CD4-positive, alpha-beta T cell treated with Interleukin-17A for 4 hours (primary cell): ENCODE data around the gene RHOG.
"Not testable (repeated sequence)": the region's sequence is repeated elsewhere in the genome, so short reads cannot be mapped to it uniquely, and the experiment has no call there.

Experiments used
- DNase-seq: peaks from one replicate; pipeline ENCODE4 v3.0.0-alpha.2; 2020; ENCODE audit warnings: mixed read lengths

RHOG gene

DNA sequence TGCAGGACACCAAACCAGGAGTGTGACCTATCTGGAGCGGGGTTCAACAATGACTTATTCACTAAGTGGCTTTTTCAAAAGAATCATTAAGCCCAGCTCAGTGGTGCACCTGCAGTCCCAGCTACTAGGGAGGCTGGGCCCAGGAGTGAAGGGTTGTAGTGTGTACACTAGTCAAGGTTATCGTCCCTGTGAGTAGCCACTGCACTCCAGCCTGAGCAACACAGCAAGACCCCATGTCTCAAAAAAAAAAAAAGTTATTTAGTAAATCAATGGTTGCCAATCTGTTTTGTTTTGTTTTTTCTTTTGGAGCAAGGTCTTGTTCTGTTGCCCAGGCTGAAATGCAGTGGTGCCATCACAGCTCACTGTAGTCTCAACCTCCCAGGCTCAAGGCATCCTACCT lies 7.9 kb downstream of the RHOG start:
- no peak for DNase-seq

DNA sequence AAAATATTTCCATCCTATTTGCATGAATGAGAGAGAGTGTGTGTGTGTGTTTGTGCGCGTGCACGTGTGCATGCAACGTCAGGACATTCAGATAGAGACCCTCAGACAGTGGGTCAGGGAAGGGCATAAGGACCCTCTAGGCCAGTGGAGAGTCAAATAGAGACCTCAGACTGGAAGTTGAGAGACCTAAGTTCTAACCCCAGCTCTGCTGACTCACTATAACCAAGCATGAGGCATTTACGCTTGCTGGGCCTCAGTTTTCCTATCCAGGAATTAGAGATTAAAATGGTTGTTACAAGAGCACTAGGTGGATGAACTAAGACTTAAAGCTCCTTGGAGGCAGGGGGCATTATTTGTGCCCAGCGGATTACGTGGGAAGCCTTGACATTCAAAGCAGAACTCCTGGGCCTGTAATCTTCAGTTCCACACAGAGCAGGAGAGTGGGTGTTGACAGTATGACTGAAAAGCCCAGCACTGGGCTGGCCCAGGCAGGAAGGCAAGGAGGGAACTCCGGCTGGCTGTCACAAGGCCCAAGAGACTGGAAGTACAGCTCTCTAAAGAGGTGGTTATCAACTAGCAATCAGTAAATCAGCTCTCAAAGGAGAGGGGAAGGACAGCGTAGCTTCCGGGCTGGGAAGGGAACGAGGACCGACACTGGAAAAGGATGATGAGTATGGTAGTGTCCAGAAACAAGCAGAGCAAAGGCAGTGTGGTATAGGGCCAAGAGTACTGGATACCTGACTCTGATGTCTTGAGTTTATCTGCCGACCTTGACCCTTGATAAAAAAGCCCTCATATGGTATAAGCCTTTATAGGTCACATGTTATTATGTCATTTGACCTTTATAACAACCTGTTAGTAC lies 9.2 kb downstream of the RHOG start:
- no peak for DNase-seq

DNA sequence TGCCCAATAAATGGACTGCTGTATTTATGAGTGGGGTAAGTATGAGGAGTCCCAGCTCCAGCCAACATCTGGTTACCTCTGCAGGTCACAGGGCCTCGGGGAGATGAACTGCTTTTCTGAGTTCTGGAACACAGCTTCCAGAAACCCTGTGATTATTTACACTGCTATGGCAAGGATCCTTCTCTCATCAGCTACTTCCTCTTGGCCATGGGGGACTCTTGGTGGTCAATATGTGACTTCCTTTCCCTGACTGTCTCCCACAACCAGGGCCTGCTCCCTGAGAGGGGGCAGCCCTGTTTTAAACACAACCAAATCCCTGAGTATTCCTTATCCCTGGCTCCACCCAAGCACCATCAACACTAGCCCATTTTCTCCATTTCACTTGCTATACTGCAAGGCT lies 10.0 kb downstream of the RHOG start:
- no peak for DNase-seq

DNA sequence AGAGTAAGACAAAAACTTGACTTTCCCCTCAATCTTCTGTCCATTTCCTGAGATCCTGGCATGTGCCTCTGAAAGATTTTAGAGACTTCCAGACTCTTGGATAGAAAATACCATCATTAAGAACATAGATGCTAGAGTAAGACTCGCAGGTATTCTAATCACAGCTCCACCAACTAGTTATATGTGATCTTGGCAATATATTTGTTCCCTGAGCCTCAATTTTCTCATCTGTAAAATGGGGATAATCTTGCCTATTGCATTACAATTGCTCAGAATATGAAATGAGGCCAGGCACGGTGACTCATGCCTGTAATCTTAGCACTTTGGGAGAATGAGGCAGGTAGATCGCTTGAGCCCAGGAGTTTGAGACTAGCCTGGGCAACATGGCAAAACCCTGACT lies 10.7 kb downstream of the RHOG start:
- DNase-seq: no peak

DNA sequence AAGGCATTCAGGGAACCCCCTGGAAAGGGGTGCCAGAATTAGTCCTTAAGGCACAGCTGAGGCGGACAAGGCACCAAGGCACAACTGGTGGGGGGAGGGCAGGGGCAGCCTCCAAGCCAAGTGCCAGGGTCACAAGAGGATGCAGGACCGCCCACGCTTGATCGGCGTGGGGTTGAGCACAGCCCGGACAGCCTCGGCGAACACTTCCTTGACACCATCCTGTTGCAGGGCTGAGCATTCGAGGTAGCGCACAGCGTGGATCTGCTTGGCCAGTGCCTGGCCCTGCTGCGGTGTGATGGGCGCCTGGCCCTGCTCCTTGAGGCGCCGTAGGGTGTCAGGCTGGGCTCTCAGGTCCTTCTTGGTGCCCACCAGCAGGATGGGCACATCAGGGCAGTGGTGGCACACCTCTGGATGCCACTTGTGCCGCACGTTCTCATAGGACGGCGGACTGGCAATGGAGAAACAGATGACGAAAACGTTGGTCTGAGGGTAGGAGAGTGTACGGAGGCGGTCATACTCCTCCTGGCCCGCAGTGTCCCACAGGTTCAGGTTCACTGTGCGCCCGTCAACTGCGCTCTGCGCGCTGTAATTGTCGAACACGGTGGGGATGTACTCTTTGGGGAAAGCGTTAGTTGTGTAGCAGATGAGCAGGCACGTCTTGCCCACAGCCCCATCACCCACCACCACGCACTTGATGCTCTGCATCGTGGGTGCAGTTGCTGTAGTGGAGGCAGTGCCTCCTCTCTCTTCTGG lies 13.1 kb downstream of the RHOG start:
- no peak for DNase-seq

DNA sequence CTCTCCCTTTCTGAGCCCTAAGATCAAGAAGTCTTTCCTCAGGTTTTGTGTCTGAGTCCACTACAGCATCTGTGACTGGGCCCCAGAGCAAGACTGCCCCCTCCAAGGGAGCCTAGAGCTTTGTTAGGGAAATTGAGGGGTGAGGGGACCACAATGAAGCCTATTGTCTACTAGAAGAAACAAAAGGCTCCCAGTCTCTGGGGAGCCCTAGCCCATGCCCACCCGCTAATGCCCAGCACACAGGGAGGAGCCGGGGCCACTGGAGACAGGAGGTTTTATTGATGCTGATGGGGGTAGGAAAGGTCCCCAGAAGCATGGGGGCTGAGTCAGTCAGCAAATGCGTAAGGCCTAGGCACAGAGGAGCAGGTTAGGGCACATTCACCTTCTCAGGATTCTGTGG lies 14.0 kb downstream of the RHOG start:
- no peak for DNase-seq

DNA sequence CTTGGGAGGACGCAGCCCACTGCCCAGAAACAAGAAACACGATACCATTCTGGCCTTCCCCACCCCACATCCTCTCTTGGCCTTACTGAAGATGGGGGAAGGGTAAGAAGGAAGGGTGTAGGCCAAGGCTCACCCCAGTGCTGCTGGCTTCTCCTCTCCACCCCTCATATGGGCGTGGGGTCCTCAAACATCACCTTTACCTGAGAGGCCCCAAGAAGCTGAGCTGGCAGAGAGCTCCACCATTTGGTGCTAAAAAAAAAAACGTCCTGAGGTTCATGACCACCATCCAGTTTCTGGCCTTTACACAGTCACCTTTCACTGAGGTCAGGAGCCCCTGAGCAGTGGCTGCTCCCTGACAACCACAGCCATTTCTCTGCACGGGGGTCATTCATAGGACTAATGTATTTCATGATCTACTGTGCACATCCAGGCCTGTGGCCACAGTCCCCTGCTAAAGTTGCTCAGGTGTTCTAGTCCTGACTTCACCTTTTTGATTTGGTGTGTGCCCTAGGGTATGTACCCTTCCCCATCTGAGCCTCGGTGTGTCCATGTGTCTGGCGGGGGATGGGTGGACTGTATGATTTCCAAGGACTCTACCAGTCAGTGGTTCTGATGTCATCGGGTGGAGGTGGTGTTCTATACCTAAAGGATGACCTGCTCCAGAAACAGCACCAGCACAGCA lies 15.1 kb downstream of the RHOG start:
- peak; percentile 19 for DNase-seq

DNA sequence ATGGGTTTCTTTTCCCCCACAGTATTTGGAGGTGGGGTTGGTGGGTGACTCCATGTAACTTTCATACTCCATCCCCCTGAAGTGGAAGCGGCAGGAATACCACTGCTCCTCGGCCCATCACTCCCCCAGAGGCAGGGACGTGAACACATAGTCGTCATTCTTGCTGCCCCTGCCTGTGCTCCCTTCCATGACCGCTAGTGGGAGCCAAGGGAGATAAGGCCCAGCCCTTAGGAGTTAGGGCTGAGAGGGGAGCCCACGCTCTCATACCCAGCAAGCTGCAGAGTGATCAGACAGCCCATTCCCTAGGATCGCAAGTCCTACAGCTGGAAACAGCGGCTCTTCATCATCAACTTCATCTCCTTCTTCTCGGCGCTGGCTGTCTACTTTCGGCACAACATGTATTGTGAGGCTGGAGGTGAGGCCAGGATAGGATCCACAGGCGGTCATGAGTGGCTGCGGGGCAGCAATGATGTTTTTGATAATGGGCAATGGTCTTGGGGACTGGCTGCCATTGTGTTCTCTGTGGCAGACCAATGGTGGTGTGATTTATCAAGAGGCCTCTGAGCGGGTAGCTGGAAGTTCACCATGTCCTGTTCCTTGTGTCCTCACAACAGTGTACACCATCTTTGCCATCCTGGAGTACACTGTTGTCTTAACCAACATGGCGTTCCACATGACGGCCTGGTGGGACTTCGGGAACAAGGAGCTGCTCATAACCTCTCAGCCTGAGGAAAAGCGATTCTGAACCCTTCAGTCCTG lies 15.9 kb downstream of the RHOG start:
- DNase-seq: peak; percentile 85

DNA sequence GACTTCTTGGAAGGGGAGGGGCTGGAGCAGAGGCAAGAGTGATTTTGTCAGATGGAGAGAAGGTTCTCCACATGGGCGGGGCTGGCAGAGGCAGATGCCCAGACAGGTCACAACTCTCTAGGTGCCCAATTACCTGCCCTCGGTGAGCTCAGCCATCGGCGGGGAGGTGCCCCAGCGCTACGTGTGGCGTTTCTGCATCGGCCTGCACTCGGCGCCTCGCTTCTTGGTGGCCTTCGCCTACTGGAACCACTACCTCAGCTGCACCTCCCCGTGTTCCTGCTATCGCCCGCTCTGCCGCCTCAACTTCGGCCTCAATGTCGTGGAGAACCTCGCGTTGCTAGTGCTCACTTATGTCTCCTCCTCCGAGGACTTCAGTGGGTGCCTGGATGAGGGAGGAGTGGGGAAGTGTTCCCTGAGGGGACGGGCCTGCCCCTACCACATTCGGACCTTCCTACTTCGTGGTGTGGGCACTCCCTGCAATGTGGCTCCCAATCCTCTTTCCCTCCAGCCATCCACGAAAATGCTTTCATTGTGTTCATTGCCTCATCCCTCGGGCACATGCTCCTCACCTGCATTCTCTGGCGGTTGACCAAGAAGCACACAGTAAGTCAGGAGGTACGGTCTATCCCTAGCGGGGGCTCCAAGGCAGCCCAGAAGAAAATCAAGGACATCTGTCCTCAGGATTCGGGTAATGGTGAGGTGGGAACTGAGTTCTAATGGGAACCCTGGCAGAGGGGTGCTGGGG lies 16.8 kb downstream of the RHOG start:
- no peak for DNase-seq

DNA sequence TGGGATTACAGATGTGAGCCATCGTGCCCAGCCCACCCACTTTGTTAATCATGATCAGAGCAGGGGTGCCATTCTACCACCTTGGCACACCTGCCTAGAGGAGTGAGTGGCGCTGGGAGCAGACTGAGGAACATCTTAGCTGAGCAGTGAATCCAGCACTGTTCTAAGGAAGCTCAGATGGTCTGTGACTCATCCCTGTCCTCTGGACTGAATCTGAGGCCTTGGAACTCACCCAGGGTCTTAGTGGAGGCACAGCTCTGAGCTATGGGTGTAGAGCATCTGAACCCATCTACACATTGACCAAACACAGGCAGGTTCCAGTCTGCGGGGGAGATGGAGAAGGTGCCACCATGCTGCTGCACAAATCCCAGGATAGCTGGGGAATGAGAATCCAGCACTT lies 17.5 kb downstream of the RHOG start:
- DNase-seq: no peak

DNA sequence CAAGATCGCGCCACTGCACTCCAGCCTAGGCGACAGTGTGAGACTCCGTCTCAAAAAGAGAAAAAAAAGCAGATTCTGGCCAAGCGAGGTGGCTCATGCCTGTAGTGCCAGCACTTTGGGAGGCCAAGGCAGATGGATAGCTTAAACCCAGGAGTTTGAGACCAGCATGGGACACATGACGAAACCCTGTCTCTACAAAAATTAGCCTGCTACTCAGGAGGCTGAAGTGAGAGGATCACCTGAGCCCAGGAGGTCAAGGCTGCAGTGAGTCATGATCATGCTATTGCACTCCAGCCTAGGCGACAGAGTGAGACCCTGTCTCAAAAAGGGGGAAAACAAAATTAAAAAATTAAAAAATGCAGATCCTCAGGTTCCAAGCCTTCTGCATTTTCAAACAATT lies 18.4 kb downstream of the RHOG start:
- no peak for DNase-seq

DNA sequence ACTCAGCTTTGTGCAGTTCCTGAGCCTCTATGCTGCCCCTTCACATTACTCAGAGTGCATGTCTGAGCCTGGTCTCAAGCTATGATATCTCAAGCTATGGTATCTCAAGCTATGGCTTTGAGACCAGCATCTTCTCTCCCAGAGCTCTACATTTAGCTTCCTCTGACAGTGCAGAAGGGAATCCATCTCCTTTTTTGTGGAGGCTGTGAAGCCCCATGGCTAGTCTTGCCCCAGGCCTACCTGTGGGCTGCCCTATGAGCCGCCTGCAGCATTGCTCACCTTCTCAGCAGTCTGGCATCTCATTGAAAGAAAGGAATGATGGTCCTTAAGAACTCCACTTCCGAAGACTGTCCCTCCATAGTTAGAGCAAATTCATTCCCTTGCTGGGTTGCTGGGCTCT lies 19.8 kb downstream of the RHOG start:
- no peak for DNase-seq

DNA sequence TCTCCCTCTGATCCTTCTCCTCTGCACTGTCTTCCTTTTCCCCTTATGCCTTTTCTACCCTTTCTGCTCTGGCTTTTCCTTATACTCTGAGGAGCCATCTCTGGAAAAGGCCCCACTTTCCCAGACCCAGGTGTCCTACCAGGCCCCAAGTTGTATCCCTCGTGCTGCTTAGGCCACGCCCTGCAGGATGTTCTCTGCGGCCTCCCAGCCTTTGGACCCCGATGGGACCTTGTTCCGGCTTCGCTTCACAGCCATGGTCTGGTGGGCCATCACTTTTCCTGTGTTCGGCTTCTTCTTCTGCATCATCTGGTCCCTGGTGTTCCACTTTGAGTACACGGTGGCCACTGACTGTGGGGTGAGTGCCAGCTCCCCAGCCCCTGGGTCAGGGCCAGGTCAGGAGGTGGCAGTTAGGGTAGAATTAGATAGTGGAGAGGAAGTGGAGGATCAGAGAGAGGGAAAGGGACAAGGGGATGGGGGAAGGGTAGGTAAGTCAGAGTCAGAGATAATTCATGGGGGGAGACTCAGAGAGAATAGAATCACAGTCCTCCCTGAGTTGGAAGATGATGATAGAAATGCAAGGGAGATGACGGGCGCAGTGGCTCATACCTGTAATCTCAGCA lies 23.5 kb downstream of the RHOG start:
- DNase-seq: no peak

DNA sequence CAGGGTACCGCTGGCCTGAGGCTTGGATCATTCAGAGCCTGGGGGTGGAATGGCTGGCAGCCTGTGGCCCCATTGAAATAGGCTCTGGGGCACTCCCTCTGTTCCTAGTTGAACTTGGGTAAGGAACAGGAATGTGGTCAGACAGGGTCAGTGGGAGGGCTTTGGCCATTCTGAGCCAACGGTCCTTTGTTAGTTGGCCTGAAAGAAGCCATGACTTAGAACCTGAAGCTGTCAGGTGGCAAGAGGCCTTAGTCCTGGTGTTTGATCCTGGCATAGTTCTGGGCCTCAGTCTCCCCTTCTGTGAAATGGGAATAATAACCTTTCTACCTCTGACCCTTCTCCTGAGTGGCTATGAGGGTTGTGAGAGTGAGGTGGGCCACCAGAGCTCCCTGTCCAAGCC lies 24.1 kb downstream of the RHOG start:
- no peak for DNase-seq

DNA sequence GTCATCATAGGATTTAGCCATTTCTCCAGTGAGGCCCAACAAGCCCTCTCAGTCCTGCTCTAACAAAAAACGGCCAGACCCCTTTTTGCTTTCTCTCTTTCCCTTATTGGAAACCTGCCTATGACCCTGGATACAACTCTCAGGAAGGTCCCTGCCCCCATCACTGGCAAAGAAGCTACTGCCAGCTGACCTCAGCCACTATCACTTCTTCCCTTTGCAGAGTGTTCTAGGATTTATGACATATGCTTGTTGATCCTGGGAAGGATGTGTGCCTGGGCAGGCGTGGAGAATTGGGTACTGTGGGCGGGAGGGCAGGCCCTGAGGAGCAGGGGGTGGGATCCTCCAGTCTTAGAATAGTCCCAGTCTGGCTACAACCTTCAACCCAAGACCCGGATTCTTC lies 24.9 kb downstream of the RHOG start:
- DNase-seq: no peak

DNA sequence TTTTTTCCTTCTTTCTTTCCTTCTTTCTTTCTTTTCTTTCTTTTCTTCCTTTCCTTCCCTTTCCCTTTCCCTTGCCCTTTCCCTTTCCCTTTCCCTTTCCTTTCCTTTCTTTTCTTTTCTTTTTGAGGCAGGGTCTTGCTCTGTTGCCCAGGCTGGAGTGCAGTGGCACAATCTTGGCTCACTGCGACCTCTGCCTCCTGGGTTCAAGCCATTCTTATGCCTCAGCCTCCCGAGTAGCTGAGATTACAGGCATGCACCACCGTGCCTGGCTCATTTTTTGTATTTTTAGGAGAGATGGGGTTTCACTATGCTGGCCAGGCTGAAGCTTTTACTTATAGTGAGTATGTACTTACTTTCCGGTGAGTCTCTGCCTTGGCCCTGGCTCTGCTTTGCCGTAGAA lies 25.9 kb downstream of the RHOG start:
- not testable (repeated sequence) for DNase-seq

DNA sequence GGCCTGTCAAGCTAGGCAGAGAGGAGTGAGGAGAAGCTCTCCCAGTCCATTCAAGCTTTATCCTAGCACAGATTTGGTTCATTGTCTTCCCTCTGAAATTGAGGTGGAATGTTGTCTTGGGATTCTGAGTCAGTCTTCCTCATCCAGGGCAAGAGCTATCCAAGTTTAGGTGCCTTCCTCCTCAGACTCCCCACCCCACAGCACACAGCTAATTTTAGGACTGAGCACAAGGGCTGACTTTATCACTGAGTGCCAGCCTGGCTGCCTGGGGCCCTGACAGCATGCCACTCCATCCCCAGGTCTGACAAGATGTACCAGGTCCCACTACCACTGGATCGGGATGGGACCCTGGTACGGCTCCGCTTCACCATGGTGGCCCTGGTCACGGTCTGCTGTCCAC lies 29.8 kb downstream of the RHOG start:
- no peak for DNase-seq

DNA sequence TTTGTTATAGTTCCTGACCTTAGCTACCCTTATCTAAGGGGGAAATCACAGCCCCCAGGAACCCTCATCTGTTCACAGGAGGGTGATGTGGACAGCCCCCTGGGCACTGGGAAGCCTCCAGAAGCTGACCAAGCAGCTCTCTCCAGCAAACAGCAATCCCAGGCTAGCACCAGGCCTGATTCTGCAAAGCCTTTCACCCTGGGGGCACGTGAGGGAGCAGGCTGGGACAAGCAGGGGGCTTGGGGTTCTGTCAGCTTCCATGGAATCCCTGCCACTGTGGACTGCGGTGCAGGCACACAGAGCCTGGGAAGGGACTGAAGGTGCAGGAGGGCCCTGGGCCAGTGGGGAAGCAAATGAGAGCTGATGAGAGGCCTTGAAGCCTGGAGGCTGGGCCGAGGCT lies 30.3 kb downstream of the RHOG start:
- DNase-seq: no peak

DNA sequence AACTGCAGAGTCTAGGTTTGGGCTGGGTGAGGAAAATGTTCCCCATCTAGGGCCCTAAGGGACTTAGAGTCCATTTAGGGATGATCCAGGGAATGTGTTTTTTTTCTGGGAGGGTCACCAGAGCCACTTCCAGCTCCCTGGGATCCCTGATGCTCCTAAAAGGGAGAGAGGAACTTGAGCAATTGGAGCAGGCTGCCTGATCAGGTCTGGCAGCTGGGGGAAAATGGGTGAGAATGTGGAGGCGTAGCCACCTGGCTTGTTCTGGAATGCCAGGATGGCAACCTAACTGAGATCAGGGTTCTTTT lies 31.2 kb downstream of the RHOG start:
- DNase-seq: no peak

DNA sequence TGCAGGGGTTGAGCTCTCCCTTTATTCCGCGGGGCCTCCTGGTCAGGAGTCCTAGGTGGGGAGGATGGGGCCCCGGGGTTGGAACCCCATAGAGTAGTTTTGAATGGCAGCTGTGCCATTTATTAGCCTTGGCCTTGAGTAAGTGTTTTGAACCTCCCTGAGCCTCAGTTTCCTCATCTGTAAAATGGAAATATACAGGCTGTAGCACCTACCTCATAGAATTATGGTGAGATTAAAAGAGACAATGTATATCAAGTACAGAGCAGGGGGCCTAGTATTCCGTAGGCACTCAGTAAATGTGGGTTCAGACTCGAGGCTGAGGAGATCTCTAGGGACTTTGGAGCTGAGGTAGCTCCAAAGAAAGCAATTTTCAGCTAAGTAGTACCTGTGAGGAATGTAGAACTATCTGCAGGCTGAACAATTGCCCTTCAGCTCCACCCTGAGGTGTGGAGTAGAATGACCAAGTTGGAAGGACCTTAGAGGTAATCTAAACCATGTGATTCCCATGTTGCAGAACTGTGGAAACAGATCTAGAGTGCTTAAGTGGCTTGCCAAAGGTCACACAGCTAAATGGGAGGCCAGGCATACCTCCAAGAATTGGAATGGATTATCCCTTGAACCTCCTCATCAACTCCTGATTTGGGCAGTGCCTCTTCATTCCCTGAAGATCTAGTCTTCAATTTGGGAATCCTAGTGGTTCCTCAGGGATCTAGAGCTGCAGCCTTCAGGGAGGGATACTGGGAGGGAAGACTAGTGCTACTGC lies 31.7 kb downstream of the RHOG start:
- peak; percentile 57 for DNase-seq
